ENCODE data around the gene ZNF639. TPM values are rescaled to one million over a fixed set of nuclear protein-coding genes. Genes with fewer than 3 reads are reported as not detected.

Gene ZNF639
- total RNA-seq, 2 experiments from 2014 or later = 42.4 to 44.2 TPM

DNA sequence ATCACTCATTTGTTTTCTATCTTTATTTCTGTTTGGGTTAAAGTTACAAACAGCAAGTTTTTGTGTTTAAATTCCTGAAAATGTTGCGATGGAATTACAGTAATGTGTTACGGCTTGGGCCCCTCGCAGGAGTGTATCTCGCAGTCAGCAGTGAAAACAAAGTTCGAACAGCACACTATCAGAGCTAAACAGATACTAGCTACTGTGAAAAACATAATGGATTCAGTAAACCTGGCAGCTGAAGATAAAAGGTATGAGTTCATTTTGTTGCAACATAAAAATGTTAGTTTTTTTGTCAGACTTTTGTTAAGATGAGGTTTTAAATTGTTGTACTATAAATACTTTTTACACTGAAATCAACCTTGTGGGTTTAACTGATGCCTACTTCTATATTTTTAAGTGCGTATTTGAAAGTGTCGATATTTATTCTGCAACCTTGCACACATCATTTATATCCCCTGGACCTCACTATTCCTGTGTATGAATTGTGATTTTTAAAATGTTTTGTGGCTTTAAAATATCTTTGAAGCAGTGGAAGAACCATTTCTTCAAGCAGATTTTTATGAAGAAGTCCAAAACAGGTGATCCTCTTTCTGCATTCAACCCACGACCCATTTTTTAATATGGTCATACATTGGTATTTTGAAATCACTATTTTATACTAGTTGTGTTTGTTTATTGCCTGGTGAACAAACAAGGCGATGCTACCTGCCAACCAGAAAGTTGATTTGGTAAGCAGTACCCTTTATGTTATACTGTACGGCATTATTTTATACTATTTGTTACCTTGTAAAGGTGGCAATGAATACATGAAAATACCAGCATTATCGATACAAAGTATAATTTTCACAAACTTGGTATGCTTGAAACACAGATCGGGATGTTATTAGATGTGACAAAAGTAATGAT, 52.5 kb downstream of the ZNF639 start:
- CTCF ChIA-PET = no interaction called here
- POLR2A ChIA-PET = no interaction called here

DNA sequence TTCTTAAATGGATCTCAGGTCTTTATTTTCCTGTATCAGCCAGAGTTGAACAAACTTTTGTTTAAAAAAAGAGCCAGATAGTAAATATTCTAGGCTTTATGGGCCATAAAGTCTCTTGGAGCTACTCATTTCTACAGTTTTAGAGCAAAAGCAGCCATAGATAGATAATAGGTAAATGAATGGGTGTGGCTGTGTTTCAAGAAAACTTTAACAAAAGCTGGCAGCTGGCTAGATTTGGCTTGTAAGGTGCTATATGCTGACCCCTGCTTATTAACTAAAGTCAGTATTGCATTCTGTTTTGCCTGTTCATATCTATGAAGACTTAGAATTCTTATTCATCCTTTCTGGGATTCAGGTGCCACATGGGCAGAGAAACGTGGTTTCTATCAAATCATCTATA, 53.6 kb downstream of the ZNF639 start:
- ChIA-PET CTCF (interaction anchor here (0.5 kb wide), 1 partner anchor 153 kb away, joined by 3 read pairs; no protein-coding TSS in a partner anchor), POLR2A (no interaction called here)

Other genes starting within 250 kb of the ZNF639 start
- 10 to 100 TPM; 16.6 to 17.7 TPM for gene PIK3CA, start 174.7 kb upstream of the ZNF639 start, total RNA-seq
- gene KCNMB3, start 71.9 kb upstream of the ZNF639 start, total RNA-seq = under 1 TPM; 0.23 to 0.76 TPM
- gene MFN1, start 24.7 kb downstream of the ZNF639 start, total RNA-seq = 10 to 100 TPM; 32.7 to 33.7 TPM
- gene GNB4, start 128.4 kb downstream of the ZNF639 start, total RNA-seq = 1 to 10 TPM; 1.4 TPM
- gene ACTL6A, start 239.9 kb downstream of the ZNF639 start, total RNA-seq = 10 to 100 TPM; 96.8 to 99.1 TPM

Data from activated CD8-positive, alpha-beta memory T cell treated with anti-CD3 and anti-CD28 coated beads for 36 hours (primary cell).